RWPE1 (cell line): ENCODE measurements around the gene MCMBP.
"Not testable (repeated sequence)": the region's sequence is repeated elsewhere in the genome, so short reads cannot be mapped to it uniquely, and the experiment has no call there.

Experiments
- CTCF ChIA-PET: fragments of 350-600 bp; sonication (Branson Sonifier 250); formaldehyde crosslinking; extraction: SDS; loops from one replicate; lab custom pipeline; 2021; lab: Yijun Ruan, JAX
- POLR2A ChIA-PET: fragments of 400-600 bp; formaldehyde crosslinking; extraction: SDS; loops from one replicate; lab custom pipeline; 2020; ENCODE audit warnings: antibody characterized with exemption; ENCODE audit not compliant: low non-redundant PET; lab: Yijun Ruan, JAX
- DNase-seq: peaks from one replicate; pipeline ENCODE4 v3.0.0; 2012; ENCODE audit warnings: low spot score
- H3K27ac ChIP-seq: fragments of 450-650 bp; 2 replicates; pipeline ENCODE4 v1.5.1; 2017
- CTCF ChIP-seq: fragments of 450-650 bp; conservative IDR thresholded peaks from 2 replicates; pipeline ENCODE4 v1.5.1; 2017; ENCODE audit warnings: low read depth, mild to moderate bottlenecking

MCMBP gene

GRCh38 chr10:119806334-119807130 is 66.1 kb downstream of the MCMBP start:
- POLR2A ChIA-PET, result no interaction called here
- CTCF ChIA-PET, result interaction anchor here (0.9 kb wide), 1 partner anchor 9 kb away, joined by 8 read pairs; no protein-coding TSS in a partner anchor
- no peak for DNase-seq
- H3K27ac ChIP-seq, result no peak overlapping the region
- TF ChIP-seq CTCF, result no peak

- no peak for TF ChIP-seq CTCF
- CTCF ChIA-PET, result interaction anchor here (0.6 to 1.1 kb wide), 3 partner anchors 10 to 55 kb away, joined by 3 to 8 read pairs (median 3); no protein-coding TSS in a partner anchor
- no peak overlapping the region for H3K27ac ChIP-seq
- DNase-seq, result no peak
- POLR2A ChIA-PET, result no interaction called here
Observed at GRCh38 chr10:119805702-119806230, 66.9 kb downstream of the MCMBP start.

GRCh38 chr10:119803264-119803663 is 69.4 kb downstream of the MCMBP start:
- DNase-seq, result no peak
- ChIA-PET POLR2A (no interaction called here), CTCF (interaction anchor here (0.7 to 1.3 kb wide), 2 partner anchors 51 to 53 kb away, joined by 3 to 13 read pairs; no protein-coding TSS in a partner anchor)
- TF ChIP-seq CTCF, result no peak
- H3K27ac ChIP-seq, result no peak overlapping the region

- ChIA-PET POLR2A (no interaction called here), CTCF (no interaction called here)
- H3K27ac ChIP-seq, result no peak overlapping the region
Observed at GRCh38 chr10:119801998-119802538, 70.6 kb downstream of the MCMBP start.

GRCh38 chr10:119801176-119801575 is 71.5 kb downstream of the MCMBP start:
- CTCF ChIA-PET, result no interaction called here
- POLR2A ChIA-PET, result no interaction called here
- DNase-seq, result no peak
- H3K27ac ChIP-seq, result no peak overlapping the region
- TF ChIP-seq CTCF, result no peak

More at GRCh38 chr10:119801998-119802538, 70.6 kb downstream of the MCMBP start:
- no peak for DNase-seq
- no peak for TF ChIP-seq CTCF

- no peak for TF ChIP-seq CTCF
- no peak overlapping the region for H3K27ac ChIP-seq
- POLR2A ChIA-PET, result no interaction called here
- CTCF ChIA-PET, result no interaction called here
- no peak for DNase-seq
Observed at GRCh38 chr10:119796039-119796438, 76.6 kb downstream of the MCMBP start.

- H3K27ac ChIP-seq, CTCF ChIA-PET, POLR2A ChIA-PET, DNase-seq: not testable (repeated sequence)
Observed at GRCh38 chr10:119795101-119795500, 77.5 kb downstream of the MCMBP start.
